Measurements from ENCODE around the gene NUP42.
"Not testable (repeated sequence)": the region's sequence is repeated elsewhere in the genome, so short reads cannot be mapped to it uniquely, and the experiment has no call there.

NUP42 gene

GRCh38 chr7:23191022-23191421 is 9.2 kb downstream of the NUP42 start:
- Histone ChIP-seq H3K4me3 (no peak overlapping the region), H3K36me3 (ENCODE audit: insufficient read depth, low read length) (peaks cover 75% of the 10 kb centered on the region), H3K27ac (no peak overlapping the region), H3K9ac (ENCODE audit: insufficient read length) (no peak overlapping the region), H3K9me3 (ENCODE audit: low read depth, low read length) (0 out of 2 replicates have a peak, but pooled peaks cover 6% of the 10 kb centered on the region)
- no peak for TF ChIP-seq POLR2AphosphoS5 (IDR thresholded peaks at IDR 0.05; ENCODE audit: borderline replicate concordance, low read depth, low read length)
- no peak for TF ChIP-seq EZH2 (IDR thresholded peaks at IDR 0.05)
- no peak for TF ChIP-seq FOXP2 (optimal IDR thresholded peaks at IDR 0.05; ENCODE audit: control extremely low read depth, extremely low read length, insufficient read depth)
- DNase-seq (ENCODE audit: low read depth, low spot score): no peak

GRCh38 chr7:23193650-23194227 is 11.9 kb downstream of the NUP42 start:
- not testable (repeated sequence) for H3K9me3 ChIP-seq (ENCODE audit: low read depth, low read length); DNase-seq (ENCODE audit: low read depth, low spot score); H3K4me3 ChIP-seq; H3K9ac ChIP-seq (ENCODE audit: insufficient read length); H3K27ac ChIP-seq
- H3K36me3 ChIP-seq (ENCODE audit: insufficient read depth, low read length): peaks cover 58% of the 10 kb centered on the region

- H3K9me3 ChIP-seq (ENCODE audit: low read depth, low read length): no peaks in the 10 kb centered on the region
- peak overlapping the region; percentile 48; the same call in 1 of the 2 replicates for H3K27ac ChIP-seq
- H3K36me3 ChIP-seq (ENCODE audit: insufficient read depth, low read length): peaks cover 59% of the 10 kb centered on the region
- no peak overlapping the region for H3K9ac ChIP-seq (ENCODE audit: insufficient read length)
- no peak for DNase-seq (ENCODE audit: low read depth, low spot score)
- no peak for TF ChIP-seq FOXP2 (optimal IDR thresholded peaks at IDR 0.05; ENCODE audit: control extremely low read depth, extremely low read length, insufficient read depth)
- TF ChIP-seq EZH2 (IDR thresholded peaks at IDR 0.05): no peak
- no peak for TF ChIP-seq POLR2AphosphoS5 (IDR thresholded peaks at IDR 0.05; ENCODE audit: borderline replicate concordance, low read depth, low read length)
- no peak overlapping the region for H3K4me3 ChIP-seq
These were observed 14.5 kb downstream of the NUP42 start for GRCh38 chr7:23196306-23196705.

- peaks cover 49% of the 10 kb centered on the region for H3K36me3 ChIP-seq (ENCODE audit: insufficient read depth, low read length)
- not testable (repeated sequence) for H3K4me3 ChIP-seq; H3K27ac ChIP-seq; H3K9me3 ChIP-seq (ENCODE audit: low read depth, low read length); H3K9ac ChIP-seq (ENCODE audit: insufficient read length); DNase-seq (ENCODE audit: low read depth, low spot score)
These were observed 15.9 kb downstream of the NUP42 start for GRCh38 chr7:23197745-23198144.

GRCh38 chr7:23200331-23200730 is 18.5 kb downstream of the NUP42 start:
- no peak for DNase-seq (ENCODE audit: low read depth, low spot score)
- Histone ChIP-seq H3K9me3 (ENCODE audit: low read depth, low read length) (no peaks in the 10 kb centered on the region), H3K9ac (ENCODE audit: insufficient read length) (no peak overlapping the region), H3K4me3 (no peak overlapping the region), H3K27ac (no peak overlapping the region), H3K36me3 (ENCODE audit: insufficient read depth, low read length) (peaks cover 38% of the 10 kb centered on the region)
- TF ChIP-seq EZH2 (IDR thresholded peaks at IDR 0.05) (no peak), POLR2AphosphoS5 (IDR thresholded peaks at IDR 0.05; ENCODE audit: borderline replicate concordance, low read depth, low read length) (no peak), FOXP2 (optimal IDR thresholded peaks at IDR 0.05; ENCODE audit: control extremely low read depth, extremely low read length, insufficient read depth) (no peak)

GRCh38 chr7:23204241-23204640 is 22.4 kb downstream of the NUP42 start:
- TF ChIP-seq POLR2AphosphoS5 (IDR thresholded peaks at IDR 0.05; ENCODE audit: borderline replicate concordance, low read depth, low read length) (no peak), EZH2 (IDR thresholded peaks at IDR 0.05) (no peak), FOXP2 (optimal IDR thresholded peaks at IDR 0.05; ENCODE audit: control extremely low read depth, extremely low read length, insufficient read depth) (no peak)
- Histone ChIP-seq H3K36me3 (ENCODE audit: insufficient read depth, low read length) (peaks cover 25% of the 10 kb centered on the region), H3K27ac (no peak overlapping the region), H3K4me3 (no peak overlapping the region), H3K9me3 (ENCODE audit: low read depth, low read length) (no peaks in the 10 kb centered on the region), H3K9ac (ENCODE audit: insufficient read length) (no peak overlapping the region)
- DNase-seq (ENCODE audit: low read depth, low spot score): no peak

GRCh38 chr7:23205577-23205908 is 23.7 kb downstream of the NUP42 start:
- Histone ChIP-seq H3K9me3 (ENCODE audit: low read depth, low read length) (no peaks in the 10 kb centered on the region), H3K9ac (ENCODE audit: insufficient read length) (no peak overlapping the region), H3K27ac (0 out of 2 replicates have a peak overlapping the region, but pooled peaks have one; percentile 19), H3K36me3 (ENCODE audit: insufficient read depth, low read length) (peaks cover 12% of the 10 kb centered on the region), H3K4me3 (no peak overlapping the region)
- no peak for DNase-seq (ENCODE audit: low read depth, low spot score)
- no peak for TF ChIP-seq POLR2AphosphoS5 (IDR thresholded peaks at IDR 0.05; ENCODE audit: borderline replicate concordance, low read depth, low read length)
- no peak for TF ChIP-seq FOXP2 (optimal IDR thresholded peaks at IDR 0.05; ENCODE audit: control extremely low read depth, extremely low read length, insufficient read depth)
- no peak for TF ChIP-seq EZH2 (IDR thresholded peaks at IDR 0.05)

GRCh38 chr7:23205909-23206767 is 24.3 kb downstream of the NUP42 start:
- DNase-seq (ENCODE audit: low read depth, low spot score): no peak
- H3K9ac ChIP-seq (ENCODE audit: insufficient read length): no peak overlapping the region
- H3K27ac ChIP-seq: no peak overlapping the region
- H3K4me3 ChIP-seq: no peak overlapping the region
- H3K9me3 ChIP-seq (ENCODE audit: low read depth, low read length): no peaks in the 10 kb centered on the region
- TF ChIP-seq EZH2 (IDR thresholded peaks at IDR 0.05): no peak
- TF ChIP-seq POLR2AphosphoS5 (IDR thresholded peaks at IDR 0.05; ENCODE audit: borderline replicate concordance, low read depth, low read length): no peak
- TF ChIP-seq FOXP2 (optimal IDR thresholded peaks at IDR 0.05; ENCODE audit: control extremely low read depth, extremely low read length, insufficient read depth): no peak
- H3K36me3 ChIP-seq (ENCODE audit: insufficient read depth, low read length): peaks cover 6% of the 10 kb centered on the region

GRCh38 chr7:23207021-23207420 is 25.2 kb downstream of the NUP42 start:
- no peaks in the 10 kb centered on the region for H3K9me3 ChIP-seq (ENCODE audit: low read depth, low read length)
- no peak overlapping the region for H3K27ac ChIP-seq
- no peak overlapping the region for H3K4me3 ChIP-seq
- H3K9ac ChIP-seq (ENCODE audit: insufficient read length): no peak overlapping the region
- no peaks in the 10 kb centered on the region for H3K36me3 ChIP-seq (ENCODE audit: insufficient read depth, low read length)
- DNase-seq (ENCODE audit: low read depth, low spot score): no peak
- no peak for TF ChIP-seq EZH2 (IDR thresholded peaks at IDR 0.05)
- TF ChIP-seq FOXP2 (optimal IDR thresholded peaks at IDR 0.05; ENCODE audit: control extremely low read depth, extremely low read length, insufficient read depth): no peak
- no peak for TF ChIP-seq POLR2AphosphoS5 (IDR thresholded peaks at IDR 0.05; ENCODE audit: borderline replicate concordance, low read depth, low read length)
